Nephron (organoid): ENCODE results near the gene POLG2.

ENCODE experiments used
- H3K27ac Mint-ChIP-seq, 3 experiments: 2 replicates each; pipeline ENCODE4 v1.8.0; 2020; ENCODE audit warnings: mixed read lengths in 3 of 3, mild to moderate bottlenecking in 2 of 3, moderate library complexity in 1 of 3
- H3K27me3 Mint-ChIP-seq: 2 replicates; pipeline ENCODE4 v1.8.0; 2021; ENCODE audit warnings: low read depth, mild to moderate bottlenecking, moderate library complexity, mixed read lengths
- H3K36me3 Mint-ChIP-seq: 2 replicates; pipeline ENCODE4 v1.8.0; 2020; ENCODE audit warnings: low read depth, mixed read lengths
- H3K4me1 Mint-ChIP-seq: 2 replicates; pipeline ENCODE4 v1.8.0; 2020; ENCODE audit warnings: mixed read lengths
- H3K4me3 Mint-ChIP-seq, 3 experiments: 2 replicates each; pipeline ENCODE4 v1.8.0; 2020; ENCODE audit warnings: mild to moderate bottlenecking in 3 of 3, mixed read lengths in 3 of 3, moderate library complexity in 2 of 3
- H3K9me3 Mint-ChIP-seq: 2 replicates; pipeline ENCODE4 v1.8.0; 2020; ENCODE audit warnings: mixed read lengths
- TF ChIP-seq, protein P1 (sequence below), 3 experiments: fragments of 200-600 bp; sonication (generic); IDR thresholded peaks; one replicate each; pipeline ENCODE4 v1.5.0; 2021; ENCODE audit warnings: antibody characterized with exemption in 3 of 3; ENCODE audit not compliant: unreplicated experiment in 3 of 3

POLG2 gene

DNA sequence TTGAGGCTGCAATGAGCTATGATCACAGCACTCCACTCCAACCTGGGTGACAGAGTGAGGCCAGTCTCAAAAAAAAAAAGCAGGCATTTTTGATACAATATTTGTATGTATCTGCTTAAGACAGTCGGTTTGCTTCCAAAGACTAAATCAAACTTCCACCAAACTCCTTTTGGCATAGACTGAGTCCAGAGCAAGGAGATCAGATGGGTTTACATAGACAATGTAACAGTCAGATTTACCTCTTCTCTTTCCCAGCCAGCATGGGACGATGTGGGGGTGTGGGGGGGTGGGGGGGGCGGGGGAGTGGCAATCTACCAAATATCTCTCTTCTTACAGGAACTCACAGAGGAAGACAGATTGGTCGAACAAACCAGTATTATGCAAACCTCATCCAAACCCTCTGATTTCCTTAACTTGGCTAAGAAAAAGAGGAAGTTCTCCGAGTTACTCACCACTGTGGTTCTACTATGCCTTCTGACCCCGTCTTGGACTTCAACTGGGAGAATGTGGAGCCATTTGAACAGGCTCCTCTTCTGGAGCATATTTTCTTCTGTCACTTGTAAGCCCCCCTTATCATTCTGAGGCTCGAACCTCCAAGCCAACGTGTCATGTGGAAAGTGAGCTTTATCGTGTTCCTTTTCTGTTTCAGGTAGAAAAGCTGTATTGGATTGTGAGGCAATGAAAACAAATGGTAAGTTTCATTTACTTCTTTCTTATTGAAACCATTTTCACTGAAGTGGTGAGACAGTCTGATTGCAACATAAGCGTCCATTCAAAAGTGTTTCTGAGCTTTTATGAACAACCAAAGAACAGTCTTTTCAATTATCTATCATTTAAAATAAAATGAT, 48.0 kb downstream of the POLG2 start, which contains the start of gene MILR1:
Gene MILR1, plus strand, starts transcription at position 451 of the 848 bp plus-strand sequence. Its CDS starts 54 bp downstream, at position 505.
- H3K4me3 Mint-ChIP-seq, result peak within 1 kb of the TSS in 1 of 3 experiments; percentile 64
- peak within 1 kb of the TSS in 2 of 3 experiments; percentile 52 to 80 for H3K27ac Mint-ChIP-seq
- peaks cover 4% of the 10 kb centered on the region for H3K4me1 Mint-ChIP-seq
- peaks cover 4% of the 10 kb centered on the region for H3K27me3 Mint-ChIP-seq
- no peaks in the 10 kb centered on the region for H3K9me3 Mint-ChIP-seq
- no peaks in the 10 kb centered on the region for H3K36me3 Mint-ChIP-seq
- TF ChIP-seq, protein P1, sequence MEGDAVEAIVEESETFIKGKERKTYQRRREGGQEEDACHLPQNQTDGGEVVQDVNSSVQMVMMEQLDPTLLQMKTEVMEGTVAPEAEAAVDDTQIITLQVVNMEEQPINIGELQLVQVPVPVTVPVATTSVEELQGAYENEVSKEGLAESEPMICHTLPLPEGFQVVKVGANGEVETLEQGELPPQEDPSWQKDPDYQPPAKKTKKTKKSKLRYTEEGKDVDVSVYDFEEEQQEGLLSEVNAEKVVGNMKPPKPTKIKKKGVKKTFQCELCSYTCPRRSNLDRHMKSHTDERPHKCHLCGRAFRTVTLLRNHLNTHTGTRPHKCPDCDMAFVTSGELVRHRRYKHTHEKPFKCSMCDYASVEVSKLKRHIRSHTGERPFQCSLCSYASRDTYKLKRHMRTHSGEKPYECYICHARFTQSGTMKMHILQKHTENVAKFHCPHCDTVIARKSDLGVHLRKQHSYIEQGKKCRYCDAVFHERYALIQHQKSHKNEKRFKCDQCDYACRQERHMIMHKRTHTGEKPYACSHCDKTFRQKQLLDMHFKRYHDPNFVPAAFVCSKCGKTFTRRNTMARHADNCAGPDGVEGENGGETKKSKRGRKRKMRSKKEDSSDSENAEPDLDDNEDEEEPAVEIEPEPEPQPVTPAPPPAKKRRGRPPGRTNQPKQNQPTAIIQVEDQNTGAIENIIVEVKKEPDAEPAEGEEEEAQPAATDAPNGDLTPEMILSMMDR (IDR thresholded peaks at IDR 0.05; ENCODE audit: unreplicated experiment in 3 of 3), result no peak

DNA sequence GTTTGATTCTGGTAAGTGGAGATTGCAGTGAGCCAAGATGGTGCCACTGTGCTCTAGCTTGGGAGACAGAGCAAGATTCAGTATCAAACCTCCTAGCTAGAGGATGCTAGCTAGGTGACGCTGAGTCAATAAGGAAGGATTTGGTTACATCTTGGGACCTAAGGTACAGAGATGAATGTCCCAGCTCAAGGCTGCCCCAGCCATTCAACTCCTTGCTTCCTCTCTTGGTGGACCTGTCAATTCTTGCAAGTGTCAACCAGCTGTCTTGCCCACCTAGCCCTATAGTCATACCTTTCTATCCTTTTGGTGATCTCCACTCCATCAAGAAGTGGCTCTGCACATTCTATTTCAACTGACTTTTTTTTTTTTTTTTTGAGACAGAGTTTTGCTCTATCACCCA, 49.3 kb downstream of the POLG2 start:
- H3K4me1 Mint-ChIP-seq, result peaks cover 4% of the 10 kb centered on the region
- TF ChIP-seq, protein P1 (IDR thresholded peaks at IDR 0.05; ENCODE audit: unreplicated experiment in 3 of 3), result no peak
- H3K4me3 Mint-ChIP-seq, result no peak overlapping the region
- H3K36me3 Mint-ChIP-seq, result no peaks in the 10 kb centered on the region
- H3K27me3 Mint-ChIP-seq, result peaks cover 4% of the 10 kb centered on the region
- no peaks in the 10 kb centered on the region for H3K9me3 Mint-ChIP-seq
- H3K27ac Mint-ChIP-seq, result no peak overlapping the region

DNA sequence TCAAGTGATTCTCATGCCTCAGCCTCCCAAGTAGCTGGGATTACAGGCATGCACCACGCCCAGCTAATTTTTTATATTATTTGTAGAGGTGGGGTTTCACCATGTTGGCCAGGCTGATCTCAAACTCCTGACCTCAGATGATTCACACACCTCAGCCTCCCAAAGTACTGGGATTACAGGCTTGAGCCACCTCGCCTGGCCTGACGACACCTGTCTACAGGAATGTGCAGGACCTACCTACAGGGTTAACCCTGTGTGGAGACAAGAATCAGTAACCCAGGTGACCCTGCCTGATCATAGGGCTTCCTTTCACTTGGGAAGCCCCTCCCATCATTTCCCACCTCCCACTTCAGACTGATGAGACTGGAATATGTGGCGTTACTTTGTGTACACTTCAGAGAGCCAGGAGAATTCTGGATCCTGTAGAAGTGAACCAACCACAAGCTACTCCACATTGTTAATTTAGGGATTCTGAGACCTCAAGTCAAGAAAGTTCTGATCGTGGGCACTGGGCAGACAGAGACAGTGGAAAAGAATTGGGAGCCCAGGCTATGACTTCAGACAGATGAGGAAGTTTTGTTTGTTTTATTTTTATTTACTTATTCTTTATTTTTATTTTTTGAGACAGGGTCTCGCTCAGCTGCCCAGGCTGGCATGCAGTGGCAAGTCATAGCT, 53.6 kb downstream of the POLG2 start:
- peaks cover 4% of the 10 kb centered on the region for H3K27me3 Mint-ChIP-seq
- TF ChIP-seq, protein P1 (IDR thresholded peaks at IDR 0.05; ENCODE audit: unreplicated experiment in 3 of 3), result no peak

DNA sequence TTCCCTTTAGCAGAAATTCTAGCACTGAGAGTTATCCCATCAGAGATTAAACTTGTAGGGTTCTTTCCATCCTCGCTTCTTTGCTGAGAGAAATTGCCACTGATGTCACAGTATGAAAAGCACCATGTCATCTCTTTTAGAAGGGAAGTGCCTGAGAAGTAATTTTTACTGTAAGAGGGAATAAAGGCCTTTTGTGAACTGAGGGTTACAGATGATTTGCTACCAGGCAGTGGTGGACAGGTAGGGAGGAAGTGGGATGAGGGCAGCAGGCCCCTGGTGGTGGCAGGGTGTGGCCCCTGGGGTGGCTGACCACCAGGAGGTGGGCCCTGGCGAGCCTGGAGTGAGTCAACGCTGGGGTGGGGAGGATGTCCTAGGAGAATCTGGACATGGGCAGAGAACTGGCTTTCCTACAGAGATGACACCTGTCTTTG, 54.3 kb downstream of the POLG2 start:
- H3K4me3 Mint-ChIP-seq, result no peak overlapping the region
- peak overlapping the region; percentile 18 to 51 (median 35) for H3K27ac Mint-ChIP-seq
- H3K4me1 Mint-ChIP-seq, result peaks cover 7% of the 10 kb centered on the region
- peaks cover 9% of the 10 kb centered on the region for H3K36me3 Mint-ChIP-seq
- peaks cover 4% of the 10 kb centered on the region for H3K27me3 Mint-ChIP-seq
- peaks cover 19% of the 10 kb centered on the region for H3K9me3 Mint-ChIP-seq
- TF ChIP-seq, protein P1 (IDR thresholded peaks at IDR 0.05; ENCODE audit: unreplicated experiment in 3 of 3), result no peak

More for the DNA sequence above, 53.6 kb downstream of the POLG2 start:
- peaks cover 13% of the 10 kb centered on the region for H3K9me3 Mint-ChIP-seq
- peaks cover 9% of the 10 kb centered on the region for H3K36me3 Mint-ChIP-seq
- H3K27ac Mint-ChIP-seq, result no peak overlapping the region
- peaks cover 7% of the 10 kb centered on the region for H3K4me1 Mint-ChIP-seq
- H3K4me3 Mint-ChIP-seq, result no peak overlapping the region

DNA sequence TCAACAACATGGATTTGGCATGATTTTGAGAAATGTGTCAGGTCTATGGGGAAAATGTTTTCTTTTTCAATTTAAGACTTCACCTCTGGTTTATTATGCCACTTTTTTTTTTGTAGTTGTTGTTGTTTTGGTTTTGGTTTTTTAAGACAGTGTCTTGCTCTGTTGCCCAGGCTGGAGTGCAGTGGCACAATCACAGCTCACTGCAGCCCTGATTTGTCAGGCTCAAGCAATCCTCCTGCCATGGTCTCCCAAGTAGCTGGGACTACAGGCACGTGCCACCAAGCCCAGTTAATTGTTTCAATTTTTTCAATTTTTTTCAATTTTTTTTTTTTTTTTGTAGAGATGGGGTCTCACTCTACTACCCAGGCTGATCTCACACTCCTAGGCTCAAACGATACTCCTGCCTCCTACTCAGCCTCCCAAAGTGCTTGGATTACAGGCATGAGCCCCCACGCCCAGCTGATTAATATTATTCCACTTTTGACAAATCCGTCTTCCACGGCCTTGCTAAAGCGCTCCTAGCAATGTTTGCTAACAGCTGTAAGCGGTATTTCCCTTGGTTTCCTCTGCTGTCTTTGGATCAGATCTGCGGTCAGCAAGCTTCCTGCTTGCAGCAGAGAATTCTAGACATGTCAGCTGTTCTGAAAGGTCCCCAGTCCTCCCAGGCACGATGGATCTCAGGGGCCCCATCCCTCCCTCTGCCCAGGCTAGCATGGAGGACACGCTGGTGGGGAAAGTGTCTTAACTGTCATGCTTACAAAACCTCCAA, 54.9 kb downstream of the POLG2 start:
- TF ChIP-seq, protein P1 (IDR thresholded peaks at IDR 0.05; ENCODE audit: unreplicated experiment in 3 of 3), result no peak
- peak overlapping the region in 1 of 3 experiments; percentile 30 for H3K4me3 Mint-ChIP-seq

More for the DNA sequence above, 54.9 kb downstream of the POLG2 start:
- H3K4me1 Mint-ChIP-seq, result peaks cover 7% of the 10 kb centered on the region
- H3K36me3 Mint-ChIP-seq, result peaks cover 9% of the 10 kb centered on the region
- H3K9me3 Mint-ChIP-seq, result peaks cover 25% of the 10 kb centered on the region
- H3K27ac Mint-ChIP-seq, result peak overlapping the region; percentile 18 to 51 (median 35)
- H3K27me3 Mint-ChIP-seq, result peaks cover 4% of the 10 kb centered on the region
